CD4-positive, alpha-beta T cell (primary cell): Measurements from ENCODE around the gene PSMC5. TPM values are rescaled to one million over a fixed set of nuclear protein-coding genes. Genes with fewer than 3 reads are reported as not detected.
A peak's percentile ranks its signal among the peaks of the same experiment; 100 is the strongest.

Experiments
- ATAC-seq: fragments of 200-7000 bp; cut with Tn5 transposase; one replicate; pipeline ENCODE4 v1.10.0; 2022; ENCODE audit warnings: mild to moderate bottlenecking; ENCODE audit not compliant: poor library complexity
- CTCF ChIA-PET: fragments of 350-600 bp; sonication (Branson Sonifier 250); formaldehyde crosslinking; loops from one replicate; lab custom pipeline; 2021; ENCODE audit warnings: antibody characterized with exemption, inconsistent platforms; lab: Charles Lee
- POLR2A ChIA-PET: fragments of 350-600 bp; sonication (Branson Sonifier 250); formaldehyde crosslinking; loops from one replicate; lab custom pipeline; 2021; ENCODE audit warnings: antibody characterized with exemption, inconsistent platforms; lab: Charles Lee
- DNase-seq, 14 experiments: peaks; one replicate each; pipeline ENCODE4 v3.0.0-alpha.2; 2013 to 2020; ENCODE audit warnings: mixed read lengths in 2 of 14
- H3K27ac ChIP-seq, 2 donors: one replicate each; pipeline versions ENCODE4 v1.5.1 to v1.7.0; 2013; ENCODE audit warnings: low read length in 2 of 2, low read depth in 1 of 2, mild to moderate bottlenecking in 1 of 2
- H3K27me3 ChIP-seq, 2 experiments: 1 replicate in 1 of 2; 2 replicates in 1 of 2; pipeline versions ENCODE4 v1.6.1 to v1.7.0; 2013; ENCODE audit warnings: low read length in 2 of 2, control low read depth in 1 of 2, mild to moderate bottlenecking in 1 of 2, moderate library complexity in 1 of 2; ENCODE audit not compliant: insufficient read depth in 2 of 2, control insufficient read depth in 1 of 2
- H3K36me3 ChIP-seq: one replicate; pipeline ENCODE4 v1.6.1; 2013; ENCODE audit warnings: low read length, control low read depth; ENCODE audit not compliant: insufficient read depth
- H3K4me1 ChIP-seq: one replicate; pipeline ENCODE4 v1.6.1; 2013; ENCODE audit warnings: low read length, control low read depth; ENCODE audit not compliant: insufficient read depth
- H3K4me3 ChIP-seq: one replicate; pipeline ENCODE4 v1.5.1; 2013; ENCODE audit warnings: mild to moderate bottlenecking, low read length, moderate library complexity
- H3K9me3 ChIP-seq, 2 experiments: 1 replicate in 1 of 2; 2 replicates in 1 of 2; pipeline versions ENCODE4 v1.6.1 to v1.7.0; 2013; ENCODE audit warnings: low read length in 2 of 2, mild to moderate bottlenecking in 2 of 2, control low read depth in 1 of 2, moderate library complexity in 1 of 2; ENCODE audit not compliant: control insufficient read depth in 1 of 2, insufficient read depth in 1 of 2
- H3K27ac Mint-ChIP-seq: one replicate; pipeline ENCODE4 v1.8.0; 2020; ENCODE audit warnings: mixed read lengths
- H3K27me3 Mint-ChIP-seq: one replicate; pipeline ENCODE4 v1.8.0; 2021; ENCODE audit warnings: mixed read lengths
- H3K36me3 Mint-ChIP-seq: one replicate; pipeline ENCODE4 v1.8.0; 2021; ENCODE audit warnings: low read depth, mixed read lengths
- H3K4me1 Mint-ChIP-seq: one replicate; pipeline ENCODE4 v1.8.0; 2021; ENCODE audit warnings: low read depth, mixed read lengths
- H3K4me3 Mint-ChIP-seq: one replicate; pipeline ENCODE4 v1.8.0; 2020; ENCODE audit warnings: mild to moderate bottlenecking, mixed read lengths
- H3K9me3 Mint-ChIP-seq: one replicate; pipeline ENCODE4 v1.8.0; 2020; ENCODE audit warnings: mixed read lengths
- intact Hi-C, 2 experiments: fragments of 100-400 bp; cut with DNase I in 1 of 2; cut with micrococcal nuclease in 1 of 2; formaldehyde crosslinking; loops; one replicate each; pipeline versions ENCODE4 v1.15.1 to v1.9.0; 2023 to 2025; cut with DNase I, micrococcal nuclease
- total RNA-seq, 174 experiments: library from RNA in 2 of 174; stranded (reverse) in 2 of 174; gene quantifications; one replicate each; pipeline ENCODE4 v1.2.3 and lab custom pipeline; 2021 to 2026
- TF ChIP-seq, protein P1 (sequence below): fragments of 200-600 bp; IDR thresholded peaks from one replicate; pipeline ENCODE4 v1.8.0; 2022; ENCODE audit warnings: antibody characterized with exemption, mild to moderate bottlenecking

Gene PSMC5
- total RNA-seq, 2 experiments from 2014 or later = 83.1 to 84.6 TPM

GRCh38 chr17:63833741-63834373 is 6.6 kb downstream of the PSMC5 start:
- TF ChIP-seq, protein P1, sequence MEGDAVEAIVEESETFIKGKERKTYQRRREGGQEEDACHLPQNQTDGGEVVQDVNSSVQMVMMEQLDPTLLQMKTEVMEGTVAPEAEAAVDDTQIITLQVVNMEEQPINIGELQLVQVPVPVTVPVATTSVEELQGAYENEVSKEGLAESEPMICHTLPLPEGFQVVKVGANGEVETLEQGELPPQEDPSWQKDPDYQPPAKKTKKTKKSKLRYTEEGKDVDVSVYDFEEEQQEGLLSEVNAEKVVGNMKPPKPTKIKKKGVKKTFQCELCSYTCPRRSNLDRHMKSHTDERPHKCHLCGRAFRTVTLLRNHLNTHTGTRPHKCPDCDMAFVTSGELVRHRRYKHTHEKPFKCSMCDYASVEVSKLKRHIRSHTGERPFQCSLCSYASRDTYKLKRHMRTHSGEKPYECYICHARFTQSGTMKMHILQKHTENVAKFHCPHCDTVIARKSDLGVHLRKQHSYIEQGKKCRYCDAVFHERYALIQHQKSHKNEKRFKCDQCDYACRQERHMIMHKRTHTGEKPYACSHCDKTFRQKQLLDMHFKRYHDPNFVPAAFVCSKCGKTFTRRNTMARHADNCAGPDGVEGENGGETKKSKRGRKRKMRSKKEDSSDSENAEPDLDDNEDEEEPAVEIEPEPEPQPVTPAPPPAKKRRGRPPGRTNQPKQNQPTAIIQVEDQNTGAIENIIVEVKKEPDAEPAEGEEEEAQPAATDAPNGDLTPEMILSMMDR = no peak
- ChIA-PET CTCF (interaction anchor here (1.2 to 1.8 kb wide), 3 partner anchors 7 to 69 kb away, joined by 3 to 6 read pairs (median 3); no protein-coding TSS in a partner anchor), POLR2A (interaction anchor here (1.2 to 7.3 kb wide), 4 partner anchors 7 to 136 kb away, joined by 4 to 86 read pairs (median 12); partner anchors contain the start of genes CCDC47, DDX42 and SMARCD2)
- Mint-ChIP-seq H3K27me3 (no peaks in the 10 kb centered on the region), H3K36me3 (peaks cover 86% of the 10 kb centered on the region), H3K27ac (peak overlapping the region; percentile 14), H3K9me3 (no peaks in the 10 kb centered on the region), H3K4me1 (peaks cover 61% of the 10 kb centered on the region), H3K4me3 (no peak overlapping the region)
- DNase-seq = peak in 1 of 14 experiments; percentile 16
- Histone ChIP-seq H3K9me3 (no peaks in the 10 kb centered on the region), H3K4me1 (peaks cover 75% of the 10 kb centered on the region), H3K27ac (no peak overlapping the region), H3K36me3 (peaks cover 98% of the 10 kb centered on the region), H3K4me3 (no peak overlapping the region), H3K27me3 (no peaks in the 10 kb centered on the region)
- intact Hi-C loops = loop anchor here (1.0 to 10.0 kb wide), 2 partner anchors 136 to 409 kb away; no protein-coding TSS in a partner anchor
- ATAC-seq = no peak

DNA sequence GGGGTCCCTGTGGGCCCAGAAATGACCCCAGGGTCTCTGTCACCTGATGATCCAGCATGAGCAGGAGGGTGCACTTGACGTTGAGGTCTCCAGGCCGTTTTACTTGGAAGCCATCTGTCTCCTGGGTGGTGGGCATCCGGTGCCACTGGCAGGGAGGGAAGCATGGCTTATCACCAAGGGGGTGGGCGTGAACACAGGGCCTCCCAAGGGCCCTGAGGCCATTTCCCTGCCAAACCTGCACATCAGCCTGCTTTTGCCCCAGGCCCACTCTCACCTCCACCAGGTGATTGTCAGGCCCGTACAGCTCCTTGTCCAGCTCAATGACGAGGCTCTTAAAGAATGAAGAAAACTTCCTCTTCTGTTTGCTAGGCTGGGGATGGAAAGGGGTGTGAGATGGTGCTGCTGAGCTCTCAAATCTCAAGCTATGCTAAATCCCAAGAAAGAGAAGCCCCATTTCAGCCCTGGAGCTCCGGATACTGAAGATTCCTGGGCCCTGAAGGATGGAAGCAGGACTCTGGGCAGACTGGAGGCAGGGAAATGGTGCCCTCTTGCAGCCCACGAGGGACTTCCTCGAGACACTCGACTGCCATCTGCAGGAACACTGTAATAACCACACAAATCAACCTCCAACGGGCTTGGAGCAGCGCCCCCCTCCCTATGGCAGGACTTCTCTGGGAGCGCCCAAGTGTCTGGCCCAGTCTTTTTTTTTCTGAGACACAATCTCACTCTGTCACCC is 7.4 kb downstream of the PSMC5 start:
- Mint-ChIP-seq H3K4me3 (peak overlapping the region; percentile 65), H3K9me3 (no peaks in the 10 kb centered on the region), H3K27me3 (no peaks in the 10 kb centered on the region), H3K27ac (peak overlapping the region; percentile 45), H3K36me3 (peaks cover 79% of the 10 kb centered on the region), H3K4me1 (peaks cover 61% of the 10 kb centered on the region)
- intact Hi-C loops = loop anchor here (1.0 to 10.0 kb wide), 2 partner anchors 136 to 410 kb away; no protein-coding TSS in a partner anchor
- H3K4me3 ChIP-seq = no peak overlapping the region
- ATAC-seq (peak; percentile 88), DNase-seq (peak in 13 of 14 experiments; percentile 40 to 88 (median 55))
- H3K9me3 ChIP-seq = no peaks in the 10 kb centered on the region
- H3K4me1 ChIP-seq = peaks cover 75% of the 10 kb centered on the region
- H3K27me3 ChIP-seq = no peaks in the 10 kb centered on the region
- ChIA-PET POLR2A (interaction anchor here (1.2 to 7.3 kb wide), 5 partner anchors 6 to 141 kb away, joined by 4 to 86 read pairs (median 9); partner anchors contain the start of genes CCDC47, DDX42 and SMARCD2), CTCF (interaction anchor here (1.0 to 1.8 kb wide), 4 partner anchors 8 to 70 kb away, joined by 3 to 6 read pairs (median 3); no protein-coding TSS in a partner anchor)
- H3K36me3 ChIP-seq = peaks cover 91% of the 10 kb centered on the region
- no peak overlapping the region for H3K27ac ChIP-seq
- TF ChIP-seq, protein P1 = peak; percentile 57

DNA sequence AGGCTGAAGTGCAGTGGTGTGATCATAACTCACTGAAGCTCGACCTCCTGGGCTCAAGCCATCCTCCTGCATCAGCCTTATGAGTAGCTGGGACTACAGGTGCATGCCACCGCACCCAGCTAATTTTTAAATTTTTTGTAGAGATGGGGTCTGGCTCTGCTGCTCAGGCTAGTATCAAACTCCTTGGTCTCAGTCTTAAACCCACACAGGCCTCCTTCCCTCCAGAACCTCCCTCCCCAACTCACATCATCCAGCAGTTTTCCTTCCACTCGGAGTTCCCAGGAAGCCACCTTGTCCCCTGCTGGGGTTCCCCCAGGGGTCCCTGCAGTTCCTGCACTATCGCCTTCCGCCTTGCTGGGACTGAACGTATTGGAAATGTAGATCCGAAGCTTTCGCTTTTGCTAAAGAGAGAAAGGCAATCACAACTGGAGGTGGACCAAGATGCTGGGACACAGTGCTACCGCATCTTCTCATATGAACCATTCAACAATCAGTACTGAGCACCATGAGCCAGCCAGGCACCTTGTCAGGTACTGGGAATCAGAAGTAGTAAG is 8.0 kb downstream of the PSMC5 start:
- H3K4me1 Mint-ChIP-seq = peaks cover 57% of the 10 kb centered on the region
- peaks cover 76% of the 10 kb centered on the region for H3K4me1 ChIP-seq
- no peaks in the 10 kb centered on the region for H3K27me3 Mint-ChIP-seq
- TF ChIP-seq, protein P1 = peak; percentile 19
- POLR2A ChIA-PET = interaction anchor here (1.1 to 3.0 kb wide), 4 partner anchors 62 to 142 kb away, joined by 3 to 16 read pairs (median 7); partner anchors contain the start of genes CCDC47 and DDX42
- DNase-seq = peak in 1 of 14 experiments; percentile 20
- H3K27me3 ChIP-seq = no peaks in the 10 kb centered on the region
- no peaks in the 10 kb centered on the region for H3K9me3 ChIP-seq
- H3K9me3 Mint-ChIP-seq = no peaks in the 10 kb centered on the region
- no peak for ATAC-seq
- peak overlapping the region; percentile 54 for H3K4me3 Mint-ChIP-seq
- intact Hi-C loops = loop anchor here in 1 of 2 experiments (10.0 kb wide), 1 partner anchor 410 kb away; no protein-coding TSS in a partner anchor
- CTCF ChIA-PET = interaction anchor here (1.0 to 1.3 kb wide), 2 partner anchors 9 to 14 kb away, joined by 3 read pairs; no protein-coding TSS in a partner anchor
- no peak overlapping the region for H3K27ac ChIP-seq
- H3K27ac Mint-ChIP-seq = peak overlapping the region; percentile 45
- H3K36me3 ChIP-seq = peaks cover 84% of the 10 kb centered on the region
- H3K4me3 ChIP-seq = no peak overlapping the region
- peaks cover 73% of the 10 kb centered on the region for H3K36me3 Mint-ChIP-seq
